Activated CD4-positive, alpha-beta memory T cell treated with anti-CD3 and anti-CD28 coated beads, Interleukin-2, amount 10 ng/mL, durations not matched to agents 7 days and 5 days (primary cell): ENCODE results near the gene ACOXL. TPM values are rescaled to one million over a fixed set of nuclear protein-coding genes. Genes with fewer than 3 reads are reported as not detected.
A peak's percentile ranks its signal among the peaks of the same experiment; 100 is the strongest.

Experiments used
- CTCF ChIA-PET: fragments of 350-600 bp; sonication (Branson Sonifier 250); formaldehyde crosslinking; loops from one replicate; lab custom pipeline; 2021; ENCODE audit warnings: antibody characterized with exemption, inconsistent platforms; lab: Charles Lee
- POLR2A ChIA-PET: fragments of 350-600 bp; sonication (Branson Sonifier 250); formaldehyde crosslinking; loops from one replicate; lab custom pipeline; 2021; ENCODE audit warnings: antibody characterized with exemption; lab: Charles Lee
- DNase-seq: peaks from one replicate; pipeline ENCODE4 v3.0.0-alpha.2; 2020
- H3K27ac Mint-ChIP-seq: one replicate; pipeline ENCODE4 v1.8.0; 2021; ENCODE audit warnings: mild to moderate bottlenecking, mixed read lengths
- H3K27me3 Mint-ChIP-seq: one replicate; pipeline ENCODE4 v1.8.0; 2021; ENCODE audit warnings: mixed read lengths
- H3K36me3 Mint-ChIP-seq: one replicate; pipeline ENCODE4 v1.8.0; 2021; ENCODE audit warnings: low read depth, mixed read lengths
- H3K4me1 Mint-ChIP-seq: one replicate; pipeline ENCODE4 v1.8.0; 2021; ENCODE audit warnings: mixed read lengths
- H3K4me3 Mint-ChIP-seq: one replicate; pipeline ENCODE4 v1.8.0; 2021; ENCODE audit warnings: mild to moderate bottlenecking, mixed read lengths
- H3K9me3 Mint-ChIP-seq: one replicate; pipeline ENCODE4 v1.8.0; 2021; ENCODE audit warnings: mixed read lengths
- total RNA-seq, 2 experiments: library from RNA; stranded (reverse); gene quantifications; one replicate each; pipeline ENCODE4 v1.2.3, GENCODE V29; 2021

ACOXL gene
- total RNA-seq, 2 experiments from 2014 or later, result 0.18 to 0.30 TPM

GRCh38 chr2:111091811-111092211 is 359.4 kb downstream of the ACOXL start:
- no peaks in the 10 kb centered on the region for H3K9me3 Mint-ChIP-seq
- CTCF ChIA-PET, result no interaction called here
- no peaks in the 10 kb centered on the region for H3K36me3 Mint-ChIP-seq
- peaks cover 63% of the 10 kb centered on the region for H3K27me3 Mint-ChIP-seq
- POLR2A ChIA-PET, result interaction anchor here (1.2 kb wide), 1 partner anchor 14 kb away, joined by 3 read pairs; no protein-coding TSS in a partner anchor
- no peak overlapping the region for H3K27ac Mint-ChIP-seq
- peaks cover 9% of the 10 kb centered on the region for H3K4me1 Mint-ChIP-seq
- no peak for DNase-seq
- no peak overlapping the region for H3K4me3 Mint-ChIP-seq

- Mint-ChIP-seq H3K9me3 (no peaks in the 10 kb centered on the region), H3K27me3 (peaks cover 60% of the 10 kb centered on the region), H3K27ac (no peak overlapping the region), H3K36me3 (no peaks in the 10 kb centered on the region), H3K4me3 (no peak overlapping the region), H3K4me1 (peaks cover 9% of the 10 kb centered on the region)
- ChIA-PET POLR2A (no interaction called here), CTCF (no interaction called here)
- no peak for DNase-seq
Observed at GRCh38 chr2:111094691-111095090, 362.3 kb downstream of the ACOXL start.

GRCh38 chr2:111095434-111095833 is 363.1 kb downstream of the ACOXL start:
- peaks cover 58% of the 10 kb centered on the region for H3K27me3 Mint-ChIP-seq
- H3K4me3 Mint-ChIP-seq, result no peak overlapping the region
- ChIA-PET POLR2A (no interaction called here), CTCF (no interaction called here)
- no peak overlapping the region for H3K27ac Mint-ChIP-seq
- H3K36me3 Mint-ChIP-seq, result no peaks in the 10 kb centered on the region
- H3K9me3 Mint-ChIP-seq, result no peaks in the 10 kb centered on the region
- peaks cover 14% of the 10 kb centered on the region for H3K4me1 Mint-ChIP-seq
- no peak for DNase-seq

GRCh38 chr2:111099402-111099801 is 367.0 kb downstream of the ACOXL start:
- peaks cover 50% of the 10 kb centered on the region for H3K27me3 Mint-ChIP-seq
- no peak overlapping the region for H3K4me3 Mint-ChIP-seq
- no peak for DNase-seq
- no peaks in the 10 kb centered on the region for H3K36me3 Mint-ChIP-seq
- peaks cover 3% of the 10 kb centered on the region for H3K9me3 Mint-ChIP-seq
- no peak overlapping the region for H3K27ac Mint-ChIP-seq
- H3K4me1 Mint-ChIP-seq, result peaks cover 21% of the 10 kb centered on the region
- ChIA-PET CTCF (no interaction called here), POLR2A (no interaction called here)

GRCh38 chr2:111100087-111100764 is 367.9 kb downstream of the ACOXL start:
- peak overlapping the region; percentile 13 for H3K27ac Mint-ChIP-seq
- H3K36me3 Mint-ChIP-seq, result no peaks in the 10 kb centered on the region
- CTCF ChIA-PET, result no interaction called here
- peaks cover 21% of the 10 kb centered on the region for H3K4me1 Mint-ChIP-seq
- peaks cover 3% of the 10 kb centered on the region for H3K9me3 Mint-ChIP-seq
- H3K4me3 Mint-ChIP-seq, result no peak overlapping the region
- POLR2A ChIA-PET, result interaction anchor here (1.4 kb wide), 1 partner anchor 14 kb away, joined by 4 read pairs; no protein-coding TSS in a partner anchor
- peaks cover 44% of the 10 kb centered on the region for H3K27me3 Mint-ChIP-seq
- no peak for DNase-seq

- Mint-ChIP-seq H3K27me3 (peaks cover 45% of the 10 kb centered on the region), H3K36me3 (no peaks in the 10 kb centered on the region), H3K4me1 (peaks cover 21% of the 10 kb centered on the region), H3K27ac (peak overlapping the region; percentile 13), H3K4me3 (no peak overlapping the region), H3K9me3 (peaks cover 3% of the 10 kb centered on the region)
- ChIA-PET CTCF (no interaction called here), POLR2A (interaction anchor here (1.4 kb wide), 1 partner anchor 14 kb away, joined by 4 read pairs; no protein-coding TSS in a partner anchor)
- DNase-seq, result peak; percentile 38
Observed at GRCh38 chr2:111100765-111101162, 368.4 kb downstream of the ACOXL start.

- Mint-ChIP-seq H3K4me3 (no peak overlapping the region), H3K27me3 (peaks cover 53% of the 10 kb centered on the region), H3K4me1 (peaks cover 21% of the 10 kb centered on the region), H3K27ac (no peak overlapping the region), H3K36me3 (no peaks in the 10 kb centered on the region), H3K9me3 (peaks cover 3% of the 10 kb centered on the region)
- POLR2A ChIA-PET, result interaction anchor here (0.6 to 1.4 kb wide), 2 partner anchors 13 to 388 kb away, joined by 4 read pairs; no protein-coding TSS in a partner anchor
- DNase-seq, result no peak
- CTCF ChIA-PET, result no interaction called here
Observed at GRCh38 chr2:111101592-111101991, 369.2 kb downstream of the ACOXL start.

GRCh38 chr2:111102216-111102615 is 369.8 kb downstream of the ACOXL start:
- no peak for DNase-seq
- POLR2A ChIA-PET, result no interaction called here
- Mint-ChIP-seq H3K9me3 (peaks cover 3% of the 10 kb centered on the region), H3K4me1 (peaks cover 21% of the 10 kb centered on the region), H3K27me3 (peaks cover 59% of the 10 kb centered on the region), H3K4me3 (no peak overlapping the region), H3K27ac (no peak overlapping the region), H3K36me3 (no peaks in the 10 kb centered on the region)
- CTCF ChIA-PET, result no interaction called here

- CTCF ChIA-PET, result no interaction called here
- H3K27me3 Mint-ChIP-seq, result peaks cover 58% of the 10 kb centered on the region
- peaks cover 1% of the 10 kb centered on the region for H3K9me3 Mint-ChIP-seq
- H3K27ac Mint-ChIP-seq, result no peak overlapping the region
- no peak overlapping the region for H3K4me3 Mint-ChIP-seq
- POLR2A ChIA-PET, result no interaction called here
- DNase-seq, result no peak
- peaks cover 12% of the 10 kb centered on the region for H3K4me1 Mint-ChIP-seq
- no peaks in the 10 kb centered on the region for H3K36me3 Mint-ChIP-seq
Observed at GRCh38 chr2:111105926-111106325, 373.6 kb downstream of the ACOXL start.

GRCh38 chr2:111106706-111107105 is 374.3 kb downstream of the ACOXL start:
- Mint-ChIP-seq H3K27me3 (peaks cover 62% of the 10 kb centered on the region), H3K36me3 (no peaks in the 10 kb centered on the region), H3K9me3 (no peaks in the 10 kb centered on the region), H3K4me3 (no peak overlapping the region), H3K4me1 (peaks cover 4% of the 10 kb centered on the region), H3K27ac (no peak overlapping the region)
- no peak for DNase-seq
- CTCF ChIA-PET, result no interaction called here
- POLR2A ChIA-PET, result no interaction called here

- Mint-ChIP-seq H3K27me3 (peaks cover 64% of the 10 kb centered on the region), H3K27ac (no peak overlapping the region), H3K4me1 (no peaks in the 10 kb centered on the region), H3K9me3 (no peaks in the 10 kb centered on the region), H3K36me3 (no peaks in the 10 kb centered on the region), H3K4me3 (no peak overlapping the region)
- POLR2A ChIA-PET, result no interaction called here
- DNase-seq, result no peak
- CTCF ChIA-PET, result no interaction called here
Observed at GRCh38 chr2:111108745-111109271, 376.4 kb downstream of the ACOXL start.

GRCh38 chr2:111111101-111111755 is 378.9 kb downstream of the ACOXL start:
- Mint-ChIP-seq H3K27me3 (peaks cover 74% of the 10 kb centered on the region), H3K4me1 (peaks cover 5% of the 10 kb centered on the region), H3K9me3 (no peaks in the 10 kb centered on the region), H3K27ac (no peak overlapping the region), H3K36me3 (no peaks in the 10 kb centered on the region), H3K4me3 (no peak overlapping the region)
- no peak for DNase-seq
- POLR2A ChIA-PET, result no interaction called here
- CTCF ChIA-PET, result no interaction called here

- POLR2A ChIA-PET, result interaction anchor here (1.0 kb wide), 1 partner anchor 13 kb away, joined by 4 read pairs; no protein-coding TSS in a partner anchor
- Mint-ChIP-seq H3K4me1 (peaks cover 29% of the 10 kb centered on the region), H3K27ac (no peak overlapping the region), H3K36me3 (no peaks in the 10 kb centered on the region), H3K9me3 (no peaks in the 10 kb centered on the region), H3K4me3 (no peak overlapping the region), H3K27me3 (peaks cover 81% of the 10 kb centered on the region)
- CTCF ChIA-PET, result no interaction called here
- no peak for DNase-seq
Observed at GRCh38 chr2:111113838-111114237, 381.5 kb downstream of the ACOXL start.
